Measurements from ENCODE around the gene UPK3B.
"Not testable (repeated sequence)": the region's sequence is repeated elsewhere in the genome, so short reads cannot be mapped to it uniquely, and the experiment has no call there.

DNA sequence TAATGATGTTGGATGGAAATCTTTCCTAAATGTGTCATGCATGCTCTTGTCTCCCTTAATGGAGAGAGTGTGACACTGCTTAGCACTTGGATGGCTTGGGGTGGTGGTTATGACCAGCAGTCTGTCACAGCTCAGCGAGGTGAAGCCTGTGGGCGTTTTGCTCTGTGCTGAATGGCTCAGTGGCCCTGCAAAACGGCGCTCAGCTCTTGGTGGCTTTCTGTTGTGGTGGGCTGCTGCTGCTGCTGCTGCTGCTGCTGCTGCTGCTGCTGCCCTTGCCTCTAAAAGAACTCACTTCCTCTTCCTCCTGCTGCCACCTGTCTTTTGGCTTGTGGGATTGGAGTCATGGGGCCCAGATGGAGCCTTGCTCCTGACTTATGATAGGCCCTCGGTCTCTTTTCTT, 23.7 kb upstream of the UPK3B start:
- TF ChIP-seq, protein P1, sequence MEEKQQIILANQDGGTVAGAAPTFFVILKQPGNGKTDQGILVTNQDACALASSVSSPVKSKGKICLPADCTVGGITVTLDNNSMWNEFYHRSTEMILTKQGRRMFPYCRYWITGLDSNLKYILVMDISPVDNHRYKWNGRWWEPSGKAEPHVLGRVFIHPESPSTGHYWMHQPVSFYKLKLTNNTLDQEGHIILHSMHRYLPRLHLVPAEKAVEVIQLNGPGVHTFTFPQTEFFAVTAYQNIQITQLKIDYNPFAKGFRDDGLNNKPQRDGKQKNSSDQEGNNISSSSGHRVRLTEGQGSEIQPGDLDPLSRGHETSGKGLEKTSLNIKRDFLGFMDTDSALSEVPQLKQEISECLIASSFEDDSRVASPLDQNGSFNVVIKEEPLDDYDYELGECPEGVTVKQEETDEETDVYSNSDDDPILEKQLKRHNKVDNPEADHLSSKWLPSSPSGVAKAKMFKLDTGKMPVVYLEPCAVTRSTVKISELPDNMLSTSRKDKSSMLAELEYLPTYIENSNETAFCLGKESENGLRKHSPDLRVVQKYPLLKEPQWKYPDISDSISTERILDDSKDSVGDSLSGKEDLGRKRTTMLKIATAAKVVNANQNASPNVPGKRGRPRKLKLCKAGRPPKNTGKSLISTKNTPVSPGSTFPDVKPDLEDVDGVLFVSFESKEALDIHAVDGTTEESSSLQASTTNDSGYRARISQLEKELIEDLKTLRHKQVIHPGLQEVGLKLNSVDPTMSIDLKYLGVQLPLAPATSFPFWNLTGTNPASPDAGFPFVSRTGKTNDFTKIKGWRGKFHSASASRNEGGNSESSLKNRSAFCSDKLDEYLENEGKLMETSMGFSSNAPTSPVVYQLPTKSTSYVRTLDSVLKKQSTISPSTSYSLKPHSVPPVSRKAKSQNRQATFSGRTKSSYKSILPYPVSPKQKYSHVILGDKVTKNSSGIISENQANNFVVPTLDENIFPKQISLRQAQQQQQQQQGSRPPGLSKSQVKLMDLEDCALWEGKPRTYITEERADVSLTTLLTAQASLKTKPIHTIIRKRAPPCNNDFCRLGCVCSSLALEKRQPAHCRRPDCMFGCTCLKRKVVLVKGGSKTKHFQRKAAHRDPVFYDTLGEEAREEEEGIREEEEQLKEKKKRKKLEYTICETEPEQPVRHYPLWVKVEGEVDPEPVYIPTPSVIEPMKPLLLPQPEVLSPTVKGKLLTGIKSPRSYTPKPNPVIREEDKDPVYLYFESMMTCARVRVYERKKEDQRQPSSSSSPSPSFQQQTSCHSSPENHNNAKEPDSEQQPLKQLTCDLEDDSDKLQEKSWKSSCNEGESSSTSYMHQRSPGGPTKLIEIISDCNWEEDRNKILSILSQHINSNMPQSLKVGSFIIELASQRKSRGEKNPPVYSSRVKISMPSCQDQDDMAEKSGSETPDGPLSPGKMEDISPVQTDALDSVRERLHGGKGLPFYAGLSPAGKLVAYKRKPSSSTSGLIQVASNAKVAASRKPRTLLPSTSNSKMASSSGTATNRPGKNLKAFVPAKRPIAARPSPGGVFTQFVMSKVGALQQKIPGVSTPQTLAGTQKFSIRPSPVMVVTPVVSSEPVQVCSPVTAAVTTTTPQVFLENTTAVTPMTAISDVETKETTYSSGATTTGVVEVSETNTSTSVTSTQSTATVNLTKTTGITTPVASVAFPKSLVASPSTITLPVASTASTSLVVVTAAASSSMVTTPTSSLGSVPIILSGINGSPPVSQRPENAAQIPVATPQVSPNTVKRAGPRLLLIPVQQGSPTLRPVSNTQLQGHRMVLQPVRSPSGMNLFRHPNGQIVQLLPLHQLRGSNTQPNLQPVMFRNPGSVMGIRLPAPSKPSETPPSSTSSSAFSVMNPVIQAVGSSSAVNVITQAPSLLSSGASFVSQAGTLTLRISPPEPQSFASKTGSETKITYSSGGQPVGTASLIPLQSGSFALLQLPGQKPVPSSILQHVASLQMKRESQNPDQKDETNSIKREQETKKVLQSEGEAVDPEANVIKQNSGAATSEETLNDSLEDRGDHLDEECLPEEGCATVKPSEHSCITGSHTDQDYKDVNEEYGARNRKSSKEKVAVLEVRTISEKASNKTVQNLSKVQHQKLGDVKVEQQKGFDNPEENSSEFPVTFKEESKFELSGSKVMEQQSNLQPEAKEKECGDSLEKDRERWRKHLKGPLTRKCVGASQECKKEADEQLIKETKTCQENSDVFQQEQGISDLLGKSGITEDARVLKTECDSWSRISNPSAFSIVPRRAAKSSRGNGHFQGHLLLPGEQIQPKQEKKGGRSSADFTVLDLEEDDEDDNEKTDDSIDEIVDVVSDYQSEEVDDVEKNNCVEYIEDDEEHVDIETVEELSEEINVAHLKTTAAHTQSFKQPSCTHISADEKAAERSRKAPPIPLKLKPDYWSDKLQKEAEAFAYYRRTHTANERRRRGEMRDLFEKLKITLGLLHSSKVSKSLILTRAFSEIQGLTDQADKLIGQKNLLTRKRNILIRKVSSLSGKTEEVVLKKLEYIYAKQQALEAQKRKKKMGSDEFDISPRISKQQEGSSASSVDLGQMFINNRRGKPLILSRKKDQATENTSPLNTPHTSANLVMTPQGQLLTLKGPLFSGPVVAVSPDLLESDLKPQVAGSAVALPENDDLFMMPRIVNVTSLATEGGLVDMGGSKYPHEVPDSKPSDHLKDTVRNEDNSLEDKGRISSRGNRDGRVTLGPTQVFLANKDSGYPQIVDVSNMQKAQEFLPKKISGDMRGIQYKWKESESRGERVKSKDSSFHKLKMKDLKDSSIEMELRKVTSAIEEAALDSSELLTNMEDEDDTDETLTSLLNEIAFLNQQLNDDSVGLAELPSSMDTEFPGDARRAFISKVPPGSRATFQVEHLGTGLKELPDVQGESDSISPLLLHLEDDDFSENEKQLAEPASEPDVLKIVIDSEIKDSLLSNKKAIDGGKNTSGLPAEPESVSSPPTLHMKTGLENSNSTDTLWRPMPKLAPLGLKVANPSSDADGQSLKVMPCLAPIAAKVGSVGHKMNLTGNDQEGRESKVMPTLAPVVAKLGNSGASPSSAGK (IDR thresholded peaks at IDR 0.05), result not testable (repeated sequence)
- not testable (repeated sequence) for TF ChIP-seq ZSCAN29 (IDR thresholded peaks at IDR 0.05)

Measured in K562 (cell line).